IgD-negative memory B cell (primary cell): ENCODE measurements around the gene NOXA1. TPM values are rescaled to one million over a fixed set of nuclear protein-coding genes. Genes with fewer than 3 reads are reported as not detected.
"Not testable (repeated sequence)": the region's sequence is repeated elsewhere in the genome, so short reads cannot be mapped to it uniquely, and the experiment has no call there.

Source experiments
- H3K27ac Mint-ChIP-seq, 3 donors: one replicate each; pipeline ENCODE4 v1.8.0; 2020 to 2022; ENCODE audit warnings: mild to moderate bottlenecking in 3 of 3, mixed read lengths in 3 of 3, moderate library complexity in 1 of 3
- H3K27me3 Mint-ChIP-seq: one replicate; pipeline ENCODE4 v1.8.0; 2021; ENCODE audit warnings: mixed read lengths
- H3K36me3 Mint-ChIP-seq: one replicate; pipeline ENCODE4 v1.8.0; 2020; ENCODE audit warnings: mild to moderate bottlenecking, mixed read lengths
- H3K4me1 Mint-ChIP-seq, 3 donors: one replicate each; pipeline ENCODE4 v1.8.0; 2020 to 2022; ENCODE audit warnings: mixed read lengths in 3 of 3, mild to moderate bottlenecking in 1 of 3
- H3K4me3 Mint-ChIP-seq, 4 donors: one replicate each; pipeline ENCODE4 v1.8.0; 2020 to 2022; ENCODE audit warnings: mild to moderate bottlenecking in 4 of 4, mixed read lengths in 4 of 4, moderate library complexity in 3 of 4
- H3K9me3 Mint-ChIP-seq, 3 donors: one replicate each; pipeline ENCODE4 v1.8.0; 2020 to 2021; ENCODE audit warnings: mixed read lengths in 3 of 3, mild to moderate bottlenecking in 1 of 3
- polyA plus RNA-seq: library from polyadenylated mRNA; unstranded; fragments of 300-500 nt; fragmentation: Illumina TruSeq; gene quantifications from one replicate; pipeline ENCODE4 v1.2.3, GENCODE V29; 2021

Gene NOXA1
- polyA plus RNA-seq, 1 donor from 2014 or later: 1.4 TPM

DNA sequence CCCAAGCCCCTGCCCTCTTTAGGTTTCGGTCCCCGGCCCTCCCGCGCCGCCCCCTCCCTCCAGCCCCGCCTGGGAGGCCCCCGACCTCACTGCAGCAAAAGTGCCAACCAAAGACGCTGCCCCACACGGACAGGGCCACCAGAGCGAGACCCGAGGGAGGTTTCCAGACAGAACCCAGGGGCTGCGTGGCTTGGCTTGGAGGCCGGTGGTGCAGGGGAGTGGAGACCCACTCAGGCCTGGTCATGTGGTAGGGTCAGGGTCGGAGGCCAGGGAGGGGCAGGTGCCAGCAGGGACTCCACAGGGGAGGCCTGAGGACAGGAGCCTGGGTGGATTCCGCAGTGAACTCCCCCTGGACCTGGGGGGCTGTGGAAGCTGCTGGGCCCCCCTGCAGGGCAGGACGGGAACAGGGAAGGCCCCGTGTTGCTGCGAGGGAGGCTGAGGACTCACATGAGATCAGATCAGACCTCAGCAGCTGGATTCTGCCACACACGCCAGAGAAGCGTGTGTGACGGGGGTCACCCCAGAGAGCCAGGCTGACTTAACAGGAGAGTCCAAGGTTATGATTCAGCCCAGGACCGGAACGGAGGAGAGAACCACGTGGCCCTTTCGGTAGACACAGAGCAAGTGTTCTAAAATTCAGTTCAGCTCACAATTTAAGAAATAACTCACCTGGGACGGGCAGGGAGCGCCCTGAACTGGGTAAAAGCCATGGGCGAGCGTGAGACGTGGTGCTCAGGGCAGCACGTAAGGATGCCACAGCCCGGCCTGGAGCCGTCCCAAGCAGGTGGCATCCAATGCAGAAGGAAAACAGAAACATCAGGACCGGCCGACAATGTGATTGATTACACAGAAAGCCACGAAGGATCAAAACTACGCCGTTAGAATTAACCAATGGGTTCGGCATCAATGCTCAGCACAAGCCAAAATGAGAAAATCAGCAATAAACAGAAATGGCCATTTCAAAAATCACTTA lies 39.1 kb upstream of the NOXA1 start:
- H3K27ac Mint-ChIP-seq: no peak overlapping the region
- H3K27me3 Mint-ChIP-seq: no peaks in the 10 kb centered on the region
- H3K36me3 Mint-ChIP-seq: no peaks in the 10 kb centered on the region
- H3K4me1 Mint-ChIP-seq: peaks cover 0 to 1% (median 0%) of the 10 kb centered on the region in 3 donors
- no peaks in the 10 kb centered on the region for H3K9me3 Mint-ChIP-seq
- H3K4me3 Mint-ChIP-seq: no peak overlapping the region

DNA sequence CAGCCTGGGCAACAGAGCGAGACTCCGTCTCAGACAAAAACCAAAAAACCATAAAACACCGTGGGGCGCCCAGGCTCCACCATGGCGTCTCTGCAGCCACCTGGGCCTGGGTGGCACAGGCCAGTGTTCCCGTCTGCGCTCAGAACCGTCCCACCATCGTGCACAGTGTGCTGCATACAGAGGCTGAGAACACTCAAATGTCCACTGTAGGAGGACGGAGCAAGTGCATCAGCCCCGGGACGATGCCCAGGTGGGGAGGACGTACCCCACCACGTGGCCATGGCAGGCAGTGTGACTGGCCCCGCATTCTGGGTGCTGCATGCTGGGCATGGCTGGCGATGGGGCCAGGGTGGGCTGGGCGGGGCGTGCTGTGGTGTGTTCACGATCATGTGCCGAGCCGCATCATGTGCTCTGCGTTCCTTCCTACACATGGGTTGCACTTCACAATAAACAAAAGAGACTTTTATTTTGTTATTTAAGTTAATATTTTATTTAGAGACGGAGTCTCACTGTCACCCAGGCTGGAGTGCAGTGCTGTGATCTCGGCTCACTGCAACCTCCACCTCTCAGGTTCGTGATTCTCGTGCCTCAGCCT lies 38.0 kb upstream of the NOXA1 start:
- H3K27me3 Mint-ChIP-seq: no peaks in the 10 kb centered on the region
- H3K9me3 Mint-ChIP-seq: no peaks in the 10 kb centered on the region
- H3K27ac Mint-ChIP-seq: no peak overlapping the region
- H3K4me3 Mint-ChIP-seq: no peak overlapping the region
- H3K4me1 Mint-ChIP-seq: peaks cover 0 to 1% (median 0%) of the 10 kb centered on the region in 3 donors
- no peaks in the 10 kb centered on the region for H3K36me3 Mint-ChIP-seq

DNA sequence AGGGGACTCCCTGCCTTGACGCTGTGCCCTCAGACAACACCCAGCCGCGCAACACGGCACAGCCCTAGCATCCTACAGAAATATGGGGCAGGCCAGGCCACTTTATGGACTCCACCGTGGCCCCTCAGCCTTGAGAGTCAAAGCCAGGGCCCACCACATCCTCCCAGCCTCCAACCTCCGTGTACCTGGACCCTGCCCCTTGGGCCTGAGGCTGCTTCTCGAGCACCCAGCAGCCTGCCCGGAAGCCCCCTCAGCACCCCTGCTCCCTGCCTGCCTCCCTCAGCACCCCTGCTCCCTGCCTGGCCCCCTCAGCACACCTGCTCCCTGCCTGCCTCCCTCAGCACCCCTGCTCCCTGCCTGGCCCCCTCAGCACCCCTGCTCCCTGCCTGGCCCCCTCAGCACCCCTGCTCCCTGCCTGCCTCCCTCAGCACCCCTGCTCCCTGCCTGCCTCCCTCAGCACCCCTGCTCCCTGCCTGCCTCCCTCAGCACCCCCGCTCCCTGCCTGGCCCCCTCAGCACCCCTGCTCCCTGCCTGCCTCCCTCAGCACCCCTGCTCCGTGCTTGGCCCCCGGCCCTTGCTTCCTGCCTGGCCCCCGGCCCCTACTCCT lies 36.6 kb upstream of the NOXA1 start:
- not testable (repeated sequence) for H3K4me3 Mint-ChIP-seq, H3K27me3 Mint-ChIP-seq, H3K4me1 Mint-ChIP-seq, H3K9me3 Mint-ChIP-seq, H3K36me3 Mint-ChIP-seq, H3K27ac Mint-ChIP-seq

DNA sequence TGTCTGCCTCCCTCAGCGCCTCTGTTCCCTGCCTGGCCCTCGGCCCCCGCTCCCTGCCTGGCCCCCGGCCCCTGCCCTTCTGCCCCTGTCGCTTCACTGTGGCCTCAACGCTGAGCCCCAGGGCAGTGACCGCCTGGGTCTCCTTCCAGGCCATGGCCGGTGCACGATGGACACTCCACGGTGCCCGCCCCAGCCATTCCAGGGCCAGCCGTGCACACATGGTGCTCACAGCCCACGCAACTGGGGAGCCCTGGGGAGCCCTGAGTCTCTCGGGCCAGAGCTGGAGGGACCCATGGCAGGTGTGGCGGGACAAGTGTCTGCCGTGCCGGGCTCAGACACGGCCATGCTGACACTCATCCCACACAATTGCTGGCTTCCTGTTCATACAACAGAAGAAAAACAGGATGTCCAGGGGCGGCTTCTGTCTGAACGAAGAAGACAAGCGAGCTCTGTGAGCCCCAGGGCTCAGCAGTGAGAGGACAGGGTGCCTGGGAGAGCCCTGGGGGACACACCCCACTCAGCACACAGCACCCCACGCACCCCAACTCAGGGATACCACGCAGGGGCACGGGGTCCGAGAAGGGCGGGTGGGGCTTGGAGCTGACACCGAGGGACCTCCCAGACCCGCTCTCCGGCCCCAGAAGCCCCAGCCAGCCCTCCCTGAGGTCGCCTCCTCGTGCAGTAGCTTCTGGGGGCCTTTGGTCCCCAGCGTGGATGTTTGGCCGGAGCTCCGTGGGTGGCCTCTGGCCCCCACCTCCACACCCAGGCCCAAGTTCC lies 35.9 kb upstream of the NOXA1 start:
- no peaks in the 10 kb centered on the region for H3K27me3 Mint-ChIP-seq
- H3K9me3 Mint-ChIP-seq: no peaks in the 10 kb centered on the region
- peaks cover 0 to 3% (median 2%) of the 10 kb centered on the region in 3 donors for H3K4me1 Mint-ChIP-seq
- H3K27ac Mint-ChIP-seq: no peak overlapping the region
- H3K4me3 Mint-ChIP-seq: no peak overlapping the region
- peaks cover 1% of the 10 kb centered on the region for H3K36me3 Mint-ChIP-seq

DNA sequence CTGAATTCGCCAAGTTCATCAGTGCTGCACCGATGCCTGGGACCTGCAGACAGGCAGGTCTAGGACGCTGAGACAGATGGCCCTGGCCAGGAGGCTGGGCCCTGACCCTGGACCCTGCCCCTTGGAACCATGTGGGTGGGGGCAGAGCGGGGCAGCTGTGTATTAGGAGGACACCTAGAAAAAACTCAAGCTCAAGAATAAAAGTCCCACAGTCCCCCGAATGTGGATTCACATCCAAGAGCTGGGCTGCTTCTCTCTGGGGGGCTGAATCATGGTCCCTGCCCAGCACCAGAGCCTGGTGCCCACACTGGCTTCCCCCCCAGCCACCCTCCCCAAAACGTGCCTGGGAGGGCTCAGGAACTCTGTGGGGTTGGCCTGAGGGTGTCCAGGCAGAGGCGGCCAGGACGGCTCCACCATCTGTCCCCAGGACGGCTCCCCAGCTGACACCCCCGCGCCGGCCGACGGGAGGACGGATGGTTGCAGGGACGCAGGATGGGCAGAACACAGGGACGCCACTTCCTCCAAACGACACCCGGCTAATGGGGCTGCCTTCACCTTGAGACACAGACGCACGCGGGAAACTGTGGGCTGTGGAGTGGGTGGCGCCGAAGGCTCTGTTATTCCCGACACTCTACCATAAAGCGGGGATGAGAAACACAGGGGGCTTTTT lies 35.2 kb upstream of the NOXA1 start:
- no peaks in the 10 kb centered on the region for H3K9me3 Mint-ChIP-seq
- H3K27me3 Mint-ChIP-seq: no peaks in the 10 kb centered on the region
- H3K27ac Mint-ChIP-seq: no peak overlapping the region
- no peak overlapping the region for H3K4me3 Mint-ChIP-seq
- peaks cover 1% of the 10 kb centered on the region for H3K36me3 Mint-ChIP-seq
- peaks cover 0 to 3% (median 2%) of the 10 kb centered on the region in 3 donors for H3K4me1 Mint-ChIP-seq

DNA sequence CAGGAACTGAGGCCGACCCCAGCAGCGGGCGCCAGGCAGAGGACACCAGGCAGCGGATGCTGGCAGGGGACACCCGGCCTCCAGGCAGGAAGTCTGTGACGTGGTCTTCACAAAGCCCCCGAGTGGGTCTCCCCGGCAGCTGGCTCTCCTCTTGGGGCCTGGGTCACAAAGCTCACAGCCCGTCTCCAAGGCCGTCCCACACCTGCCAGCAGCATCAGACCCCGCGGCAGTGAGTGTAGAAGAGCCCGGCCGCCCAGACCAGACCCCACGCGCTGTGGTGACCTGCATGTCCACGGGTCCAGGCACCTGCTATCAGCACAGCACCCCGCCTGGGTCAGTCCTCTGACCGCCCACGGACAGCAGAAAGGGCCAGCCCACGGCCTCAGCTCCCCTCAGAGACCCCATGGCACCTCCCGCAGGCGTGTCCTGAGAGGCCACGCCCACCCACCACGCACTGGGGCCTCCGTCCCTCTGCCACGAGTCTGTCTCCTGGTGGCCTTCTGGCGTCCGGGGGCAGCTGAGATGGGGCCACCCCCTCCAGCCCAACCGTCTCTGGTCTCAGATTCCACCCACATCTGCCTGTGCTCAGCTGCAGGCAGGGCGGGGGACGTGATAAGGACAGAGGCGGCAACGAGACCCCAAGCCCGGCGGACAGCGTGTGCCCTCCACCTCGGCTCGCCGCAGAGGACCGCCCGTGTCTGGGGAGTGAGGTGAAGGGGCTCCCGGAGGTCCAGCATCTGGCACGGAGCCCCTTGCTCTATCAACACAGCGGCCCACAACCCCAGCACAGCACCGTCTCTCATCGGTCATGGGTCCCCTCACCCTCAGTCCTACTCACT lies 34.4 kb upstream of the NOXA1 start:
- no peaks in the 10 kb centered on the region for H3K27me3 Mint-ChIP-seq
- H3K4me3 Mint-ChIP-seq: no peak overlapping the region
- no peak overlapping the region for H3K27ac Mint-ChIP-seq

DNA sequence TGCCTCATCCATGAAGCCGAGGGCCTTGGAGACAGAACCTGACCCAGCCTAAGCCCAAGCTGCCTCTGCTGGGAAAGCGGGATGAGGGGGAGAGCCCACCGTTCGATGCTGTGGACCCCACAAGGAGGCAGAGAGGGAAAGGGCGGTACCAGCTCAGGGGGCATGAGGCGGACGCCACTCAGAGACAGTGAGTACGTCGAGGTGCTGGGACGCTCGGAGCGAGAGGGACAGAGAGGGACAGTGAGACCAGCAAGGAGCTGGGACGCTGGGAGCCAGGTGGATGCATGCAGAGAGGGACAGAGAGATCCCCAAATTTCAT lies 33.8 kb upstream of the NOXA1 start:
- H3K27ac Mint-ChIP-seq: no peak overlapping the region
- no peaks in the 10 kb centered on the region for H3K9me3 Mint-ChIP-seq
- peaks cover 0 to 3% (median 2%) of the 10 kb centered on the region in 3 donors for H3K4me1 Mint-ChIP-seq
- no peak overlapping the region for H3K4me3 Mint-ChIP-seq
- no peaks in the 10 kb centered on the region for H3K27me3 Mint-ChIP-seq
- H3K36me3 Mint-ChIP-seq: peaks cover 1% of the 10 kb centered on the region

More for the DNA sequence above, 34.4 kb upstream of the NOXA1 start:
- Mint-ChIP-seq H3K36me3 (peaks cover 1% of the 10 kb centered on the region), H3K9me3 (no peaks in the 10 kb centered on the region), H3K4me1 (peaks cover 0 to 3% (median 2%) of the 10 kb centered on the region in 3 donors)

DNA sequence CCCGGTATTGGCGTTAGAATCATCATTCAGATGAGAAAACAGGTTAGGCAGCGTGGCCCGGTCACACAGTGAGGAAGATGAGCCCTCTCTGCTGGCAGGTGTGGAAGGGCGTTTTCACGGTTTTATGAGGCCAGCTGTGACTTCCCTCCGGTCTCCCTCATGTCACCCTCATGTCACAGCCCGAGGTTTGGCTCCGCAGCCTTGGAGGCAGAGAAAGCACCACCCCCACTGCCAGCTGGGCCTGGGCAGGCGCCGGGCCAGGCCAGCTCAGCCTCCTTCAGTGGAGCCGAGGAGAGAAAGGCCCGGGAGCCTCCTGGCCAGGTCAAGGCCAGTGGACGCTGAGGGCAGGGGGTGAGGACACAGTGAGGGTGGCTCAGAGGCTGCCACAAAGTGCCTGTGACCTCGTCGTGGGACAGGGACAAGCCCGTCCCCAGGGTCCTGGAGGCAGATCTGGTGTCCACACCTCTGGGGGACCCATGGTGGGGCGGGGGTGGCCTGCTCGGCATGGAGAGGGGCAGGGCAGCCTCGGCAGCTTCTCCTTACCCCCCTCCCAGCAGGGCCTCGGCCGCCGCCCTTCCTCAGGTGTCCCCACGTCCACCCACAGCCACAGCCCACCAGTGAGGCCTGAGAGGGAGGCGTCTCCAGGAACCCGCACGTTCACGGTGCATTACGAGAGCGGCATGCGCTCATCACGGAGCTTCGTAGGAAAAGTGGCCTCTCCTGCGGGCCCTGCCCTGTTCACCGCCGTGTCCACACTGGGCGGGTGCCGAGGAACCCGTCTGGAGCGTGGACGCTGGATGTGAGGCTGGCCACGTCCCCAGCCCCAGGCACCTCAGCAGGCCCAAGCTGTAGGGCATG lies 32.4 kb upstream of the NOXA1 start:
- Mint-ChIP-seq H3K4me3 (no peak overlapping the region), H3K9me3 (no peaks in the 10 kb centered on the region), H3K4me1 (peaks cover 0 to 3% (median 2%) of the 10 kb centered on the region in 3 donors), H3K36me3 (peaks cover 1% of the 10 kb centered on the region), H3K27ac (no peak overlapping the region), H3K27me3 (no peaks in the 10 kb centered on the region)

DNA sequence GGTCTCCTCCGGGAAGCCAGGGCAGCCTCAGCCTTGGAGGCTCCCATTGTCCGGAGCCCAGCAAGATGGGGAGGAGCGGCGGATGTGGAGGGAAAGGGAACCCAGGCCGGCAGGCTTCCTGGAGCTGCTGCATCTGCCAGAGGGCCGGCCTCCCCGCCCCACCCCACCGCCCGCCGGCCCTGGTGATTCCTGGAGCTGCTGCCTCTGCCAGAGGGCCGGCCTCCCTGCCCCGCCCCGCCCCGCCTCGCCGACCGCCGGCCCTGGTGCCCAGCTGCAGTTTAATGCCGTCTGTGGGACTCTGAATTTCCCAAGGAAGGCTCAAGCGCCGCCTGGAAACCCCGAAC lies 31.8 kb upstream of the NOXA1 start:
- no peaks in the 10 kb centered on the region for H3K9me3 Mint-ChIP-seq
- no peak overlapping the region for H3K4me3 Mint-ChIP-seq
- no peaks in the 10 kb centered on the region for H3K27me3 Mint-ChIP-seq
- peaks cover 1% of the 10 kb centered on the region for H3K36me3 Mint-ChIP-seq
- no peak overlapping the region for H3K27ac Mint-ChIP-seq
- peaks cover 0 to 3% (median 2%) of the 10 kb centered on the region in 3 donors for H3K4me1 Mint-ChIP-seq

DNA sequence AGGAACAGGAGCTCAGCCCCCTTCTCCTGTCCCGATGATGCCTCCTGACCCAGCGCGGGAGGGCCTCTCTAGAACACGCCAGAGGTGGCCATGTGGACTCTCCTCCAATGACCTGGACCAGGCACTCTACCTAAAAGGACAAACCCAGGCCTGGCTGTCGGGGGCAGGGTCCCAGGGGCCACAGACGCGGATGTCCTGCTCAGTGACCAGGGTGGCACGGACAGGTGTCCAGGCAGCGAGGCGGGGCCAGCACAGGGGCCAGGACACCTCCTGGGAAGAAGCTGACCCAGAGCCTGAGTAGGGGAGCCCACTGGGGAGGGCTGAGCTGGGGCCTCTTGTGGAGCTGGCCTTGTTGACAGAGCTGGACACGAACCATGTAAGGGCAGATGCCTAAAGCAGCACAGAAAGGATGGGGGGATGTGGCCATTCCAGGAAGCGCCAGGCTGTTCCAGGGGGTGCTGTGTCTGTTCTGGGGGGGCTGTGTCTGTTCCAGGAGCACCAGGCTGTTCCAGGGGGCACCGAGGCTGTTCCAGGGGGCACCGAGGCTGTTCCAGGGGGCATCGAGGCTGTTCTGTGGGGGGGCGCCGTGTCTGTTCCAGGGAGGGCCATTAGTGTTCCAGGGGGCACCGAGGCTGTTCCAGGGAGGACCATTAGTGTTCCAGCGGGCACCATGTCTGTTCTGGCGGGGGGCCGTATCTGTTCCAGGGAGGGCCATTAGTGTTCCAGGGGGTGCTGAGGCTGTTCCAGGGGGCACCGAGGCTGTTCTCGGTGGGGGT lies 30.8 kb upstream of the NOXA1 start:
- Mint-ChIP-seq H3K4me3 (no peak overlapping the region), H3K27ac (no peak overlapping the region), H3K27me3 (no peaks in the 10 kb centered on the region), H3K36me3 (peaks cover 4% of the 10 kb centered on the region), H3K4me1 (peaks cover 2 to 5% (median 3%) of the 10 kb centered on the region in 3 donors), H3K9me3 (peaks cover 0 to 2% (median 0%) of the 10 kb centered on the region in 3 donors)

DNA sequence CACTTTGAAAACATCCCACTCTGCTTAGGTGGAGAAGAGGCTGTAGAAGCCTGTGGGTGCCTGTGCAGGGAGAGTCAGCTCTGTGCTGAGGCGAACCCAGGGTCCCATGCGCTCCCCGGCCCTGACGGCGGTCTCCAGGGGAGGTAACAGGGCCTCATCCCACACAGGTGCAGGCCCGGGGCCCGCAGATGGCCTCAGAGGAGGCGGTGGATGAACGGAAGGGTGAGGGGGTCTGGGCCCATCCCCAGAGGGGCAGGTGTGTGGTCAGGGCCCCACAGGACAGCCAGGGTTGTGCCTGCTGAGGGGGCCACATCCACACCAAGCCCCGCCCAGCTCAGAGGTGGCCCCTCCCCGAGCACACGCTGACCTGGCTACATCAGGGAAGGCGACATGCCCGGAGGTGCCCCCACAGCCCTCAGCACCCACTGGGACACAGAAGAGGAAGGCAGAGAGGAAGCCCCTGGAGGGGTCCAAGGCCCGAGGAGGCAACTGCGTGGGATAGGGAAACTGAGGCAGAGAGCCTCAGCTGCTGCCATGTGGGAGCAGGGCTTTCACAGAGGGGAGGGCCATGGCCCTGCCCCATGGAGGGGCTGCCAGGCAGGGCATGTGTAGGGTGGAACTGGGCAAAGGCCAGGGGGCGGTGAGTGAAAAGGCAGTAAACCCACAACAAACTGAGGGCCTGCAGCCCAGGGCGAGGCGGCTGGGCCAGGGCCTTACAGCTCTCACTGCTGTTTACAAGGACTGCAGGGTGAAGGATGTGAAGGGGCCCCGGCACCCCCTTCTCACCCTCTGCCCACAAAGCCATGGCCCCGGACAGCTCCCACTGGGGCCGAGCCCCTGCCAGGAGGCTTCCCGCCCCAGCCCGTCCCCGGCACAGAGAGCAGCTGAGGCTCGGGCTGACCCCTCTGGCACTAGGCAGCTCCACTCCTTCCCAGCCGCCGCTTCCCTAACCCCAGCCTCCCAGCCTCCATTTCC lies 29.7 kb upstream of the NOXA1 start:
- no peak overlapping the region for H3K4me3 Mint-ChIP-seq
- peaks cover 0 to 2% (median 0%) of the 10 kb centered on the region in 3 donors for H3K9me3 Mint-ChIP-seq
- H3K36me3 Mint-ChIP-seq: peaks cover 5% of the 10 kb centered on the region
- peaks cover 2 to 11% (median 5%) of the 10 kb centered on the region in 3 donors for H3K4me1 Mint-ChIP-seq
- H3K27ac Mint-ChIP-seq: no peak overlapping the region
- no peaks in the 10 kb centered on the region for H3K27me3 Mint-ChIP-seq
